PC-3 (cell line): ENCODE data around the gene ZDHHC18. TPM values are rescaled to one million over a fixed set of nuclear protein-coding genes. Genes with fewer than 3 reads are reported as not detected.
A peak's percentile ranks its signal among the peaks of the same experiment; 100 is the strongest.

Experiments used
- ATAC-seq: fragments of 200-7000 bp; cut with Tn5 transposase; 2 replicates; pipeline ENCODE4 v1.9.1; 2020; ENCODE audit warnings: mild to moderate bottlenecking, moderate library complexity
- BruUV-seq: library from RNA; stranded (reverse); fragments of 400-500 nt; replicated peaks from 2 replicates; lab custom pipeline; 2021; lab: Mats Ljungman, UMichigan
- CTCF ChIA-PET: fragments of 300-600 bp; sonication (Branson Sonifier 250); formaldehyde crosslinking; loops from one replicate; lab custom pipeline; 2022; ENCODE audit warnings: antibody characterized with exemption; lab: Charles Lee
- POLR2A ChIA-PET: fragments of 300-600 bp; sonication (Branson Sonifier 250); formaldehyde crosslinking; loops from one replicate; lab custom pipeline; 2022; ENCODE audit warnings: antibody characterized with exemption; ENCODE audit not compliant: unreplicated experiment; lab: Charles Lee
- DNase-seq: peaks from one replicate; pipeline ENCODE4 v3.0.0-alpha.2; 2015
- H2AFZ ChIP-seq: fragments of 300-600 bp; sonication (generic); 2 replicates; pipeline ENCODE4 v1.6.0; 2016; ENCODE audit warnings: antibody characterized with exemption, low read length
- H3F3A ChIP-seq: fragments of 300-600 bp; sonication (generic); one replicate; pipeline ENCODE4 v1.6.0; 2017; ENCODE audit warnings: antibody characterized with exemption, low read length, control low read depth, mild to moderate bottlenecking; ENCODE audit not compliant: unreplicated experiment
- H3K27ac ChIP-seq: fragments of 300-600 bp; sonication (generic); 2 replicates; pipeline ENCODE4 v1.5.1; 2016; ENCODE audit warnings: mild to moderate bottlenecking, low read length
- H3K27me3 ChIP-seq: fragments of 300-600 bp; sonication (generic); 2 replicates; pipeline ENCODE4 v1.6.1; 2016; ENCODE audit warnings: low read length, mixed read lengths
- H3K36me3 ChIP-seq: fragments of 300-600 bp; sonication (generic); 2 replicates; pipeline ENCODE4 v1.6.1; 2016; ENCODE audit warnings: low read depth, mixed run types, low read length, mixed read lengths
- H3K4me1 ChIP-seq: fragments of 300-600 bp; sonication (generic); 2 replicates; pipeline ENCODE4 v1.5.1; 2016; ENCODE audit warnings: low read length; ENCODE audit not compliant: insufficient read depth
- H3K4me2 ChIP-seq: fragments of 300-600 bp; sonication (generic); 2 replicates; pipeline ENCODE4 v1.6.0; 2016; ENCODE audit warnings: low read length
- H3K4me3 ChIP-seq: fragments of 300-600 bp; sonication (generic); 2 replicates; pipeline ENCODE4 v1.5.1; 2016; ENCODE audit warnings: mild to moderate bottlenecking, low read length, mixed read lengths
- H3K79me2 ChIP-seq: fragments of 300-600 bp; sonication (generic); 2 replicates; pipeline ENCODE4 v1.6.1; 2017; ENCODE audit warnings: low read length, mixed read lengths
- H3K9ac ChIP-seq: fragments of 300-600 bp; sonication (generic); 2 replicates; pipeline ENCODE4 v1.6.0; 2016; ENCODE audit warnings: mild to moderate bottlenecking, low read length
- H3K9me2 ChIP-seq: fragments of 300-600 bp; sonication (generic); replicated peaks from 2 replicates; pipeline ENCODE4 v1.6.1; 2016; ENCODE audit warnings: mixed run types, low read length, mixed read lengths
- H3K9me3 ChIP-seq: fragments of 300-600 bp; sonication (generic); 2 replicates; pipeline ENCODE4 v1.6.1; 2016; ENCODE audit warnings: low read length, mixed read lengths
- H4K20me1 ChIP-seq: fragments of 300-600 bp; sonication (generic); 2 replicates; pipeline ENCODE4 v1.6.1; 2016; ENCODE audit warnings: low read length, mixed read lengths
- EZH2 ChIP-seq: fragments of 300-600 bp; sonication (generic); IDR thresholded peaks from one replicate; pipeline ENCODE4 v1.6.1; 2017; ENCODE audit warnings: antibody characterized with exemption, mild to moderate bottlenecking, low read length; ENCODE audit not compliant: unreplicated experiment
- EZH2phosphoT487 ChIP-seq: fragments of 300-600 bp; sonication (generic); IDR thresholded peaks from 2 replicates; pipeline ENCODE4 v1.6.1; 2018; ENCODE audit warnings: mild to moderate bottlenecking, antibody characterized with exemption, low read length, borderline replicate concordance
- intact Hi-C: fragments of 100-400 bp; cut with micrococcal nuclease; formaldehyde crosslinking; loops from 2 replicates; pipeline ENCODE4 v1.9.0; 2023
- total RNA-seq: library from RNA; depleted of rRNA; stranded (reverse); fragments of >200 nt; gene quantifications from 2 replicates; pipeline ENCODE4 v1.2.3, GENCODE V29; 2014
- TF ChIP-seq, protein P1 (sequence below): fragments of 300-600 bp; sonication (generic); conservative IDR thresholded peaks from 2 replicates; pipeline ENCODE4 v1.5.1; 2017; ENCODE audit warnings: antibody characterized with exemption, low read depth, mild to moderate bottlenecking, low read length

The ZDHHC18 gene
- total RNA-seq, 1 experiment from 2014 or later: 18.1 TPM

- ATAC-seq: no peak
Observed at GRCh38 chr1:26785611-26786436, 40.7 kb upstream of the ZDHHC18 start.

DNA sequence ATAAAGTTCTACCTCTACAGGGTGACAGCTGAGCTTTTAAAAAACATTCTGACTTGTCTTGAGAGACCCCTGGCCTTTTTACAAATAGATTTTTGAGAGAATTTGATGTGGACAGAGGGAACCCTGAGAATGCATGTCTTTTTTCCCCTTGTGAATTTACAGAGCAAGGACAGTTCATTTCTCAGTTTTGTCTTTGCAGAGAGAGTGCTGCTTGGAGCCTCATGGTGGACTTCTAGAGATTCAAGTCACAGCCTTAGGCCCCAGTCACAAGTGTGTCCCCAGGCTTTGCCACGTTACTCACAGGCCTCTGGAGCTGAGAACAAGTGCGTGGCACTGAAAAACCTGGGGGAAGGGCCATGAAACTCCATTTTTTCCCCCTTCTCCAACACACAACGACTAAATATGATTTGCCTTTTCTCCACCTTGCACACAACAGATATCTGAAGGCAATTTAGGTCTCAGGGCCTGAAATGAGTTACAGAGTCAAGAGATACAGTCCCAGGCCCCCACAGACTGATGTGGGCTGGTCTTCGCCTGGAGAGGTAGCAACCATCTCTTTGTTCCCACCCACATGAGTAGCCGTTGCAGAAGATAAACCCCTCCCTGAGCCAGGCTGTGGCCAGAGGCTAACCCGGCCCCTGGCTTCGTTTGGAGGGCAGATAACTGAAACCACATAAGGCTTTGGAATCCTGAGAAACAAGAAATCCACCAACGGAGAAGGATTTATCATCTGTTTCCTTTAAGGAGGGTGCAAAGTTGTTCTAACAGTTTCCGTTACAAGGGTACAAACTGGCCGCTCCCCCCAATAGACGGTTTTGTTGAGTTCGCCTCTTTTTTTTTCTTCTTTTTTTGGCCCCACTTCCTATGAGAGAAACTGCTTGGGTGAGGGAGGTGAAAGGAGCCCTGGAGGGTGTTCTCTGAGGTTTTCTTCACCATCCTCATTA is 39.8 kb upstream of the ZDHHC18 start:
- Histone ChIP-seq H4K20me1 (no peaks in the 10 kb centered on the region), H3K4me1 (peaks cover 55% of the 10 kb centered on the region), H3K27ac (peak overlapping the region; percentile 90), H3K4me2 (peak overlapping the region; percentile 92), H3K27me3 (no peaks in the 10 kb centered on the region), H3K4me3 (peak overlapping the region; percentile 77), H2AFZ (peak overlapping the region; percentile 98), H3K36me3 (peaks cover 16% of the 10 kb centered on the region), H3F3A (peaks cover 4% of the 10 kb centered on the region), H3K79me2 (peaks cover 8% of the 10 kb centered on the region; the same call in 1 of the 2 replicates), H3K9me2 (no peaks in the 10 kb centered on the region), H3K9me3 (no peaks in the 10 kb centered on the region), H3K9ac (peak overlapping the region; percentile 93)
- ATAC-seq: peak; percentile 5; the same call in 1 of the 2 replicates
- no TSS peak for BruUV-seq
- no peak for TF ChIP-seq EZH2phosphoT487
- TF ChIP-seq EZH2: no peak
- TF ChIP-seq, protein P1, sequence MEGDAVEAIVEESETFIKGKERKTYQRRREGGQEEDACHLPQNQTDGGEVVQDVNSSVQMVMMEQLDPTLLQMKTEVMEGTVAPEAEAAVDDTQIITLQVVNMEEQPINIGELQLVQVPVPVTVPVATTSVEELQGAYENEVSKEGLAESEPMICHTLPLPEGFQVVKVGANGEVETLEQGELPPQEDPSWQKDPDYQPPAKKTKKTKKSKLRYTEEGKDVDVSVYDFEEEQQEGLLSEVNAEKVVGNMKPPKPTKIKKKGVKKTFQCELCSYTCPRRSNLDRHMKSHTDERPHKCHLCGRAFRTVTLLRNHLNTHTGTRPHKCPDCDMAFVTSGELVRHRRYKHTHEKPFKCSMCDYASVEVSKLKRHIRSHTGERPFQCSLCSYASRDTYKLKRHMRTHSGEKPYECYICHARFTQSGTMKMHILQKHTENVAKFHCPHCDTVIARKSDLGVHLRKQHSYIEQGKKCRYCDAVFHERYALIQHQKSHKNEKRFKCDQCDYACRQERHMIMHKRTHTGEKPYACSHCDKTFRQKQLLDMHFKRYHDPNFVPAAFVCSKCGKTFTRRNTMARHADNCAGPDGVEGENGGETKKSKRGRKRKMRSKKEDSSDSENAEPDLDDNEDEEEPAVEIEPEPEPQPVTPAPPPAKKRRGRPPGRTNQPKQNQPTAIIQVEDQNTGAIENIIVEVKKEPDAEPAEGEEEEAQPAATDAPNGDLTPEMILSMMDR: no peak
- ChIA-PET POLR2A (interaction anchor here (0.6 kb wide), 2 partner anchors 88 to 911 kb away, joined by 4 to 5 read pairs; partner anchors contain the start of gene PAQR7), CTCF (interaction anchor here (1.0 kb wide), 1 partner anchor 109 kb away, joined by 4 read pairs; no protein-coding TSS in a partner anchor)
- intact Hi-C loops: loop anchor here (5.0 kb wide), 1 partner anchor 76 kb away; the partner anchor contains the start of gene SFN
- peak; percentile 39 for DNase-seq

More at GRCh38 chr1:26785611-26786436, 40.7 kb upstream of the ZDHHC18 start:
- Histone ChIP-seq H3K4me2 (no peak overlapping the region), H3K36me3 (peaks cover 23% of the 10 kb centered on the region), H3F3A (peaks cover 4% of the 10 kb centered on the region), H3K4me1 (peaks cover 55% of the 10 kb centered on the region), H3K4me3 (no peak overlapping the region), H3K9me3 (no peaks in the 10 kb centered on the region), H3K27ac (peak overlapping the region; percentile 90; the same call in 1 of the 2 replicates), H4K20me1 (no peaks in the 10 kb centered on the region), H3K27me3 (no peaks in the 10 kb centered on the region), H3K9ac (no peak overlapping the region), H2AFZ (no peak overlapping the region), H3K79me2 (peaks cover 8% of the 10 kb centered on the region; the same call in 1 of the 2 replicates), H3K9me2 (no peaks in the 10 kb centered on the region)
- DNase-seq: no peak
- POLR2A ChIA-PET: interaction anchor here (0.6 kb wide), 2 partner anchors 87 to 910 kb away, joined by 4 to 5 read pairs; partner anchors contain the start of gene PAQR7
- CTCF ChIA-PET: interaction anchor here (0.5 to 1.0 kb wide), 2 partner anchors 81 to 108 kb away, joined by 4 read pairs; no protein-coding TSS in a partner anchor
- no TSS peak for BruUV-seq
- intact Hi-C loops: loop anchor here (5.0 kb wide), 1 partner anchor 76 kb away; the partner anchor contains the start of gene SFN
- TF ChIP-seq EZH2: no peak
- TF ChIP-seq, protein P1: no peak
- no peak for TF ChIP-seq EZH2phosphoT487
